CD4-positive, alpha-beta T cell treated with Interferon gamma for 1 hour (primary cell): ENCODE data around the gene NUP50.
A peak's percentile ranks its signal among the peaks of the same experiment; 100 is the strongest.

Experiments
- DNase-seq: peaks from one replicate; pipeline ENCODE4 v3.0.0-alpha.2; 2020

NUP50 gene

DNA sequence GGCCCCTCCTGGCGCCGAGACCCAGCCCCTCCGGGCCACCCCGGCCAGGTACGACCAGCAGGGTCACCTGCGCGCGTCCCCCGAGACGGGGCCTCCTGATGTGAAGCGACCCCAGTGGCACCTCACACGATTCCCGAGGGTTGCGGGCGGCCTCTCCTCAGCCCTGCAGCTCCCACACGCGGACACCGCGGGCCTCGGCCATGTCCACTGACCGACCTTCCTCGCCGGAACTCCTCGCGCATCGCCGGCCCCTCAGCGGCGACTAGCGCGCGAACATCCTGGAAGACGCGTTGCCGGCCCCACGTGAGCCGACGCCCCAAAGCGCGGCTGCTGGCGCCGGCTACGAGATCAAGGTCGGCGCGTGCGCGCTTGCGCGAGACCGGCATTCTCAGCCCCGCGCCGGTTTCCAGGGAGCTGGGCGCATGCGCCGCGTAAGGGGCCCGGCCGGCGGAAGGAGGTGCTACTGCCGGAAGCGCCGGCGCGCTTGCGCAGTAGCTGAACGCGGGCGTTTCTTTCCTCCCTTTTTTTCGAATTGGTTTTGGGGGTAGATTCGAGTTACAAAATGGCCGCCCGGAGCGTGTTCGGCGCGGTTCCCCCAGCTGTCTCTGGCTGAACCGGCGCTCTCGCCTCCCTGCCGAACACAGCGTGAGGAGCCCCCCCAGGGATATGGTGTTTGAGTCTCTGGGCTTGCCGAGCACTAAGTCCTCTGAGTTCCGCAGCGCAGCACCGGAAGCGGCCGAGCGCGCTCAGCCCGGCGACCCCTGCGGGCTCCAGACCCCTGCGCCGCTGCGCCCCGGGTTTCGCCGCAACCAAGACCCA is at the start of gene NUP50:
NUP50 (plus strand) TSS at position 475 of the 819 bp plus-strand sequence. CDS start 4,253 bp downstream, outside the sequence.
- DNase-seq, result peak; percentile 97

DNA sequence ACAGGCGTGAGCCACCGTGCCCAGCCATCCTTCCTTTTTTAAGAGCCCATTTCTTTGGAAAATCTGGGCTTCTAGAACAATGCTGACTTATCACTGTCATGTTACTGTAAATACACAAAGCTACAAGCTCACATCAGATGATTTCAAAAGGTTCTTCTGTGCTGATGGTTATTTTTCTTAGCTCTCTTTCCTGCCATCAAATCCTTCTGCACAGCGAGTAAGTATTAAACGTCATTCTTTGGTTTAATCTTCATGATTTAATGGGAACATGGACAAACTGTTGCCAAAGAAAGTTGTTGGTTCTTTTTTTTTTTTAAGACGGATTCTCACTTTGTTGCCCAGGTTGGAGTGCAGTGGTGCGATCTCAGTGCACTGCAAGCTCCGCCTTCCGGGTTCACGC is 43.3 kb upstream of the NUP50 start:
- no peak for DNase-seq

- DNase-seq, result no peak
These were observed 42.8 kb upstream of the NUP50 start for GRCh38 chr22:45120931-45121330.

GRCh38 chr22:45124176-45124847 is 39.4 kb upstream of the NUP50 start:
- no peak for DNase-seq

GRCh38 chr22:45125188-45125587 is 38.5 kb upstream of the NUP50 start:
- no peak for DNase-seq

- DNase-seq, result no peak
These were observed 35.9 kb upstream of the NUP50 start for GRCh38 chr22:45127866-45128265.

GRCh38 chr22:45129703-45130524 is 33.8 kb upstream of the NUP50 start:
- DNase-seq, result peak; percentile 5

DNA sequence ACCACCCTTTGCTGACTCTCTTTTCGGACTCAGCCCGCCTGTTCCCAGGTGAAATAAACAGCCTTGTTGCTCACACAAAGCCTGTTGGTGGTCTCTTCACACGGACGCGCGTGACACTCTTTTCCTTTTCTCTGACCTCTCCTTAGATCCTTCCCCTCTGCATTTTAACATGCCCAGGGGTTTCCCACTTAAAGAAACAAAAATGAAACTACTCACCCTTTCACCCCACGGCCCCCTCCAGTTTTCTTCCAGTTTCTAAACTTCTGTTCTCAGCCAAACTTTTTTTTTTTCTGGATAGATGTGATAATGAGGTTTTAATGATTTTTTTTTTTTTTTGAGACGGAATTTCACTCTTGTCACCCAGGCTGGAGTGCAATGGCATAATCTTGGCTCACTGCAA is 32.8 kb upstream of the NUP50 start:
- no peak for DNase-seq

- peak; percentile 22 for DNase-seq
These were observed 32.0 kb upstream of the NUP50 start for GRCh38 chr22:45131749-45132148.

GRCh38 chr22:45134313-45134712 is 29.4 kb upstream of the NUP50 start:
- no peak for DNase-seq

- no peak for DNase-seq
These were observed 27.1 kb upstream of the NUP50 start for GRCh38 chr22:45136594-45136993.

DNA sequence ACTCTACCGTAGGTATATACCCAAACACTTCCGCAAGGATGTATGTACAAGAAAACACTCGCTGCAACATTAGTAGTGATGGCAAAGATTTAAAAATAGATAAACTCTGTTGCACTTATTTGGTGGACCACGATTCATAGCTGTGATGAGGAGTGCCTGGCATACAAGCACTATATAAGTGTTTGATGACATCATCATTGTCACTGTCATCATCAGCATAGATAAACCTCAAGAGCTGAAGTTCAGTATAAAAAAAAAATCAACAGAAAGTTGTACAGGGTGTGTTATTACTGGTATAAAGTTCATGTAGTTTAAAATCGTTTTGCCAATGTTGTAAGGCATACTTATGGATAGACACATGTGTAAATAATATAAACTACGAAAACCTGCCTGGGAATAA is 24.0 kb upstream of the NUP50 start:
- DNase-seq, result no peak

- DNase-seq, result no peak
These were observed 21.3 kb upstream of the NUP50 start for GRCh38 chr22:45142376-45142775.

- no peak for DNase-seq
These were observed 18.8 kb upstream of the NUP50 start for GRCh38 chr22:45144916-45145315.

DNA sequence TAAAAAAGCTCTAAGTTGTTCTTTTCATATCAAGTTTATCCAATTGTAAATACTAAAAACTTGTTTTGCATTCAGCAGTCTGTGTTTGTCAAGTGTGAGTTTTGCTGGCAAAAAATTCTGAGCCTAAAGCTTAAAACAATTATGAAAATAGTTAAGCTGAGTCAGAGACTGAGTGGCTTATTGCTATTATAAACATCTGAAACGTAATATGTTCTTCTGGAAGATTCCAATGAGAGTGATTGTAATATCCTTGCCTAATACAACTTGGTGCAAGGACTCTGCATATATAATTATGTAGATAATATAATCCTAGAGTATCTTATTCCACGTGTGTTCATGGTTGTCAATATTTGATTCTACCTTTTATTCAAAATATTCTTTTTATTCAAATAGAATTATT is 14.1 kb upstream of the NUP50 start:
- DNase-seq, result no peak

- no peak for DNase-seq
These were observed 13.6 kb upstream of the NUP50 start for GRCh38 chr22:45150139-45150538.

DNA sequence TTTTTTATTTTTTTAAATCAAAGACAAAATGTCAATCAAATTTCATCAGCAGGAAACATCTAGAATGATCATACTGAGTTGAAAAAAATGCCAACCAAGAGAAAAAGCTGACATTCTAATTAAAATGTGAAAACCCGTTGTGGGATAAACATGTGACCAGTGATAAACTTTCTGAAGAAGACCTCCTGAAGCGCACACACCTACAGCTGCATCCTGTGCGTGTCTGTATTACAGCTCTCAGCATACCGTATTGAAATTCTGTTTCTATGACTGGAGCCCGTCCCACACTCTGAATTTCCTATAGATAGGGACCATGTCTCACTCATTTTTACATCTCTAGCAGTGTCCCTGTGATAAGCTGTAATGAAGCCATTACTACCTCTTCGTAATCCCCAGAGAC is 12.2 kb upstream of the NUP50 start:
- no peak for DNase-seq

GRCh38 chr22:45154383-45154782 is 9.3 kb upstream of the NUP50 start:
- no peak for DNase-seq

GRCh38 chr22:45155050-45155840 is 8.5 kb upstream of the NUP50 start:
- no peak for DNase-seq

DNA sequence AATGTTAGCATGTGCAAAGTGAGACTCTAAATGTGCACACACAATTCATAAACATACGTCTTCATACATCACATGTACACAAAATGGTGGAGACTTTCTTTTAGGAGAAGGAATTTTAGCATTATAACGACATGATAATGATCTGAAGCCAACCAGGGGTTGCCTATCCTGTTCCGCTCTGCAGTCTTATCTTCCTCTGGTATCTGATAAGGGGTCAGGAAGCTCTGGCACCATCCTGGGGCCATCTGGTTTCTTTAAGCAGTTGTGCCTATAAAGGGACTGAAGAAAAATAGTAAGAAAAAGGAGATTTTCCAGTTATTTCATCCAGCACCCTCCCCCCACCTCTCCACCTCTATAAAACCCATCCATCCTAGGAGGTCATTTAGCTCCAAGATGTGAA is 5.8 kb upstream of the NUP50 start:
- no peak for DNase-seq

DNA sequence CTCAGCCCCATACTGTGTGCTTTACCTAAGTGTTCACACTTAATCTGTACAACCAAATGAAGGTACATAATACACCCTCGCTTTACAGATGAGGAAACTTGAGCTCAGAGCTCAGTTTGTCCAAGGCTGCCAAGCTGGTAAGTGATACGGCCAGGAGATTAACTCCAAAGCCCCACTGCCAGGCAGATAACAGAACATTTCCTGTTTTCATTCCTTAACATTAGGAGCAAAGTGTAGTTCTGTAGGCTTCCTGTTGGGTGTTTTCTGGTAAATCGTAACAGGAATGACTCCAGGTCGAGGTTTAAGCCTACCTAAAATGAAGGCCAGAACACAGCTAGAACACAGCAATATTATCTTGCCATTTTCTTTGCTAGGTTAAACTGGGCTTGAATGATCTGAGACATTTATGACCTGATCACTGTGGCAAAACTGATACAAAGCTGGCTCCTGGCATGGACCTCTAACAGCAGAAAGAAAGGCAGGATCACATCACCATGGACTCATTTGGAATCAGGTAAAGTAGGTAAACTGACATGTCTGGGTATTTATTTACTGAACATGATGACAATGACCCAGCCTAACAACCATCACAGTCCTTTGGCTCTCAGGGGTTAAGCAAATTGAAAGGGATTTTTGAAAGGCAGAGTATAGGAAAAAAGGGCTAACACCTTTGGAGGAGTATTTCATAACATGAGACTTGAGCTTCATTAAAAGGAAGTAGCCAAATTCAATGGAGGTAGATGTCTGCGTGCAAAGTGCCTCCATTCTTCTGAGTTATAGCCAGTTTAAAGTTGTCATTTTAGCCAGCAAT is 3.9 kb upstream of the NUP50 start:
- DNase-seq, result no peak

- no peak for DNase-seq
These were observed 1.2 kb upstream of the NUP50 start for GRCh38 chr22:45162531-45162930.
